ENCODE results near the gene ATG4A.

Gene ATG4A

DNA sequence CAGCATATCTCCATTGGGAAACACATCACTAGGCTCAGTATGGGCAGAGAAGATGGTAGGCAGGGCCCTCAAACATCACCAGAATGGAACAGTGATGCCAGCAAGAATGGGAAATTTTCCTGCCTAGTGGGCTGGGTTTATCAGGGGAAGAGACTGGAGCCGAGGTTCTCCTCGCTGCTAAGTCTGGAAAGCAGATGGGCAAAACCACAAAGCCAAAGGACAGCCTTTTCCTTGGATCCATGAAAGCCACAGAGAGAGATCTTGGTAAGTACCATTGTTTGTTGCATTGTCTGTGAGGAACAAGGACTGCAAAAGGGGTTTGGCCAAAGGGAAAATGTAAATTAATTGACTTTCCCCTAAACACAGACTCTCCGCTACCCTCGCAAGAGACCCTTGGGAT, 80.1 kb downstream of the ATG4A start:
- no peak for DNase-seq

- DNase-seq, result no peak
Measured at GRCh38 chrX:108173874-108174273, 82.3 kb downstream of the ATG4A start.

GRCh38 chrX:108177351-108178142, 86.0 kb downstream of the ATG4A start:
- no peak for DNase-seq

DNA sequence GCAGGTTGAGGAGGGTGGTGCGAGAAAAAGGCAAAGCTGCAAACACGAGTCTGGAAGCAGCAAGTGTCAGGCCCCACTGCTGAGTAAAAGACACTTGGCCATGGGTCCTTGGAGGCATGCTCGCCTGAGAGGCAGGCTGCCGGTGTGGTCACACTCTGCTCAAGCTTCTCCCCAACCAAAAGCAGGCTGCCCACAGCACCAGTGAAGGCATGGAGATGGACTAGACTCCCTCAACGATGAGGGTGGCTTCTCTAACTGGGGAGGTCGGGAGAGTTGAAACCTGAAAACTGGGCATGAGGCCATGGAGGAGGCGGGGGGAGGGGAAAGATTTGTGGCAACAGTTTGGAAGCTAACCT, 86.5 kb downstream of the ATG4A start:
- DNase-seq, result no peak

GRCh38 chrX:108186811-108187210, 95.2 kb downstream of the ATG4A start:
- DNase-seq, result no peak

- DNase-seq, result no peak
Measured at GRCh38 chrX:108198420-108198819, 106.8 kb downstream of the ATG4A start.

- DNase-seq, result no peak
Measured at GRCh38 chrX:108199041-108199440, 107.5 kb downstream of the ATG4A start.

GRCh38 chrX:108199691-108200090, 108.1 kb downstream of the ATG4A start:
- DNase-seq, result no peak

GRCh38 chrX:108203540-108203939, 112.0 kb downstream of the ATG4A start:
- no peak for DNase-seq

Measured in DMS79 (cell line).